Lung microvascular endothelial cell (primary cell): ENCODE measurements around the gene COL11A2. TPM values are rescaled to one million over a fixed set of nuclear protein-coding genes. Genes with fewer than 3 reads are reported as not detected.

ENCODE experiments used
- DNase-seq, 2 donors: peaks; one replicate each; pipeline versions ENCODE4 v3.0.0 to v3.0.0-alpha.2; 2010; ENCODE audit warnings: low read depth in 2 of 2
- total RNA-seq: library from RNA; depleted of rRNA; stranded (reverse); fragments of >200 nt; gene quantifications from 2 replicates; pipeline ENCODE4 v1.2.1, GENCODE V29; 2014

Gene COL11A2
- total RNA-seq, 1 donor from 2014 or later = 0.20 TPM

DNA sequence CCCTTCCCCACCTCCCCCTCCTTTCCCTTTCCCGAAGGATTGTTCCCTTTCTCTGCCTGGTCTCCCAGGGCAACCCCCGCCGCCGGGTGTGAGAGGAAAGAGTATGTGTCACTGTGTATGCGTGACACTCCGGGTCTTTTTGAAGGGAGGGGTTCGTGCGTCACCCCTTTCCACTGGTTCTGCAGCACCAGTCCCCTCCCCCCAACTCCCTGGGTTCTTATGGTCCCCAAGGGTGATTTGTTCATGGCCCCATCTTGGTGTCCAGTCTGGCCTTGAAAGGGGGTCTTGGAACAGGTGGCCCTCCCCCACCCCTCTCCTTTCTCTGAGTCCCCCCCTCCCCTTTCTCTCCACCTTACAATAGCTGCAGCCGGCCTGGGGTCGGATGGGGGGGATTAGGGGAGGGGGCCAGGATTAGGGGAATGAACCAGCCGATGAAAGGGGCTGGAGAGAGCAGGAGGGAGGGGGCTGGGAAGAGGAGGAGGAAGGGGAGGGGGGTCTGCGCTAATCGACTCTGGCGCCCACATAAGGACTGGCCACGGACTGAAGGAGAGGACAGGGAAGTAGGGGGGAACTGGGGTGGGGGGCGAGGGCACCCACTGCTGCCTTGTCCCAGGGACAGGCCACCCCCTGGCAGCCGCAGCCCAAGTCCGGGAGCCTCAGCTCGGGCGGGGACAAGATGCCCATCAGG is 14.7 kb upstream of the COL11A2 start:
- DNase-seq = peak; percentile 78 to 81

DNA sequence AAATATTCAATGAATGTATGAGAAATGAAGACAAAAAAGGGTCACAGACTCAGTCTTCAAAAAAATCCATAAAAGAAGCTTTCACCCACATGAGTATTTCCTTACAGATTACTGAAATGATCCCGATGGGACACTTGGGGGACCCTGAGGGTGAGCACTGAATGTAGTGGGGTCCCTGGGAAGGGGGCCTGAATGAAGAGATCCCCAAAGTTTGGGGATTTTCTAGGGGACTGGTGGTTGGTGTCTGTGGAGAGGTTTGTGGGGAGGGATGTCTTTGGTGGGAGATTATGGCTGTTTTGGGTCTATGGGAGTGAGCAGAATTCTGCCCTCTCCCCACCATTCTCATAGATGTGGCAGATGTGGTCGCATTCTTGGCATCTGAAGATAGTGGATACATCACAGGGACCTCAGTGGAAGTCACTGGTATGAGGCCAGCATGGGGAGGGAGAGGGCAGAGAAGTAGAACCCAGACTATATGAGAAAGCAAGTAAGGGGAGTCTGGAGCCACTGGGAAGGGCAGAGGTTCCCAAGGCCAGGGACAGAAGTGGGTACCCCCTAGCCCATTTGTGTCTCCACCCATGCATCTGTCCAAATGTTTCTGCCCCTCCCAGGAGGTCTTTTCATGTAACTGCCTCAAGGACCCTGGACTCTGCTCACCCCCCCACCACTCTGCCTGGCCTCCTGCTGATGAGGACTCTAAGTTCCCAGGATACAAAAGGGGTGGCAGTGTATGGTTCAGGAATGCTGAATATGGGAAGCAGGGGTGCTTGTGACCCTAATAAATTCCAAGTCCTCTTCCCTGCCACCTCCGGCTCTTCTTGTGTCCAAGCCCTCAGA is 14.0 kb upstream of the COL11A2 start:
- no peak for DNase-seq

DNA sequence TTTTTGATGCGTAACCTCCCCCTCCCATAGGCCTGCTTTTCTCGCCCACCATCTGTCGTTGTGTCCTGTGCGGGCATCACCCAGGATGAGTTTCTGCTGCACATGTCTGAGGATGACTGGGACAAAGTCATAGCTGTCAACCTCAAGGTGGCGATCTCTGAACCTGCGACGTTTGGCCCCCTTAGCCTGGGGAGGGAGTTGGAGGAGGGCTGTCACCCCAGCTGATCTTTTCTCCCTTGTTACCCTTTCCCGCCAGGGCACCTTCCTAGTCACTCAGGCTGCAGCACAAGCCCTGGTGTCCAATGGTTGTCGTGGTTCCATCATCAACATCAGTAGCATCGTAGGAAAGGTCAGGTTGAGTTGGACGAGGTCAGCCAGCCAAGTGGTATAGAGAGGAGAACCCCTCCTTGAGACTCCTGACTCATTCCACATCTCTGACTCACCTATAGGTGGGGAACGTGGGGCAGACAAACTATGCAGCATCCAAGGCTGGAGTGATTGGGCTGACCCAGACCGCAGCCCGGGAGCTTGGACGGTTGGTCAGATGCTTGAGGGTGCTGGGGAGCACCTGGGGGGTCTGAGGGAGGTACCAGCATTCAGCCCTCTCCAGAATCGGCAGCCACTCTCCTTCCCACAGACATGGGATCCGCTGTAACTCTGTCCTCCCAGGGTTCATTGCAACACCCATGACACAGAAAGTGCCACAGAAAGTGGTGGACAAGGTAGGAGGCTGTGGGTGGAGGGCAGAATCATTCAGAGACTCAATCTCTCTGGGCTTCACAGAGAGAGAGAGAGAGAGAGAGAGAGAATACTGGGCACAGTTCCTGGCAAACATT is 13.1 kb upstream of the COL11A2 start:
- no peak for DNase-seq

DNA sequence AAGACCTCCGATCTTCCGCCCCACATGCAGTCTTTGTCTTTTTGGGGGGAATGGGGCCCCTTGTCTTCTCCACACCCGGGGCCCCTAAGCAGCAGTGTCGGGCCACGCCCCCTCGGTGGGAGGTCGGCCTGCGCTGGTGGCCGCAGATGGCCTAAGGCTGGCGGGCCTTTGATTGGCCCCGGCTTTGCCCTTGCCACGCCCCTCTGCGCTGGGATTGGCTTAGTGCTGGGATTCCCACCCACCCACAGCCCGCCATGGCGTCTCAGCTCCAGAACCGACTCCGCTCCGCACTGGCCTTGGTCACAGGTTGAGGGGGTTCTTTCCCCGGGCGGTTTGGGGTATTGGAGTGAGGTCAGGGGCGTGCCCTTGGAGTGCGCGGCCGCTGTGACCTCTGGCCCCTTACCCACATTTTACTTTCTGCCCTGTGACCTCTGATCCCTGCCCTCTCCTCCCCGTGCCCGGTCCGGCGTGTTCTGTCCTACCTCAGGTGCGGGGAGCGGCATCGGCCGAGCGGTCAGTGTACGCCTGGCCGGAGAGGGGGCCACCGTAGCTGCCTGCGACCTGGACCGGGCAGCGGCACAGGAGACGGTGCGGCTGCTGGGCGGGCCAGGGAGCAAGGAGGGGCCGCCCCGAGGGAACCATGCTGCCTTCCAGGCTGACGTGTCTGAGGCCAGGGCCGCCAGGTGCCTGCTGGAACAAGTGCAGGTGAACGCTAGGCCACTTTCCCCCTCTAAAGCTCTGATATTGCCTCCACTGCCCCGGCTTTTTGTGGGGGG is 12.3 kb upstream of the COL11A2 start, which contains the start of gene HSD17B8:
Gene HSD17B8 (plus strand): TSS at position 241 of the 776 bp plus-strand sequence. CDS start 14 bp downstream, at position 255.
- peak; percentile 90 to 93 for DNase-seq

DNA sequence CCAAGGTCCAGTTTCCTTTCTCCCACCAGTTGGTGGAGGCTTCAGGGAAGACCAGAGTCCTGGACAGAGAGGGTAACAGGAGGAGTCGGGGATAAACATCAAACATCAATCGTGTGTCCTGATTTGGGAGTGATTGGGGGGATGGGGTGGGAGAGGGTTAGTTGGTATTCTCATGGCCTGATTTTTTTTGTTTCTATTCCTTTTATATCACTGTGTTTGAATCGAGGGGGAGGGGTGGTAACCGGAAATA is 11.8 kb upstream of the COL11A2 start:
- no peak for DNase-seq

DNA sequence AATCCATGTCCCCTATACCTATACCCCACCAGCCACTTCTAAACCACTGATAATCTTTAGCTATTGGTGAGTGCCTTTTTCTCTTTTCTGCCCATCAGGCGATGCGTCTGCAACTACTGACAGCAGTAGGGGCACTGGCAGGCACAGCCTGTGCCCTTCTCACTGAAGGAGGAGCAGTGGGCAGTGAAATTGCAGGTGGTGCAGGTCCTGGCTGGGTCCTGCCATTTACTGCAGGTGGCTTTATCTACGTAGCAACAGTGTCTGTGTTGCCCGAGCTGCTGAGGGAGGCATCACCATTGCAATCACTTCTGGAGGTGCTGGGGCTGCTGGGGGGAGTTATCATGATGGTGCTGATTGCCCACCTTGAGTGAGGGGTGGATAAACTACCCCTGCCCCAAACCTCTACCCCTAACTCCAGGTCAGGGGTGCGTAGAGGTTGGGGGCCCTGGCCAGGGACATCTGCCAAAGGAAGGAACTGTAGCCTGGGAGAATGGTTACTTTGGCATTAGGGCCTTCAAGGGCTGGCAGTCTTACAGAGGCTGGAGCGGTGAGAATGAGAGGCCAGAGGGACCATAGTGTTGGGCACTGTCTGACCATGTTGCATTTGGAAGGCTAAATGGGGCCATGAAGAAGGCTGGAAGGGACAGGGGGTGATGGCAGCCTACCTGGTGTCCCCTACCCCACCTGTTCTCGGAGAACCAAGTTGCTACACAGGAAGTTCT is 11.3 kb upstream of the COL11A2 start:
- no peak for DNase-seq

DNA sequence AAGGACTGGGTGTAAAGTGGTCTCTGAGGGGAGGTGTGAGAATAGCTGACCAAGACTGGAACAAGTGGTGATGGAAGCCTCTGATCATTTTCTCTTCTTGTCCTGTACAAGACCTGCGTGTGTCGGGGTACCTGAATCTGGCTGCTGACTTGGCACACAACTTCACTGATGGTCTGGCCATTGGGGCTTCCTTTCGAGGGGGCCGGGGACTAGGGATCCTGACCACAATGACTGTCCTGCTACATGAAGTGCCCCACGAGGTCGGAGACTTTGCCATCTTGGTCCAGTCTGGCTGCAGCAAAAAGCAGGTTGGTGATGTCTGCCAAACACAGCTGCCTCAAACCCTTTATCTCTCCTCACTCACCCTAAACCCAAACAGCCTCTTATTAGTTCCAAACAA is 10.5 kb upstream of the COL11A2 start:
- DNase-seq = no peak

DNA sequence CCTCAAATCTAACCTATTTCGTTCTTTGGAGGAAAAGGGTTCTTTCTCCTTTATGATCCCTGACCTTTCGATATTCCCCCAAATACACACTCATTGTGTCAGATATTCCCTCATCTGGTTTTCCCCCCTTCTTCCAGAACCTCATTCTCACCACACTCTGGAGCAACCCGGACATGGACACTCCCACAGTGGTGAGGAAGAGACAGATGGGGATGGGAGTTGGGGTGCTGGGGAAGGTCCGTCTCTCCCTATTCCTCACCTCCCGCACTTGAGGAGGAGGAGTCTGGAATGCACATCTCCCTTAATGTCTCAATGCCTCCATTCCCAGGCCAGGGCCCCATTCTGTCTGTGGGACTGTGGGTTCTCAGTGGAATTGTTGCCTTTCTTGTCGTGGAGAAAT is 9.7 kb upstream of the COL11A2 start:
- no peak for DNase-seq

DNA sequence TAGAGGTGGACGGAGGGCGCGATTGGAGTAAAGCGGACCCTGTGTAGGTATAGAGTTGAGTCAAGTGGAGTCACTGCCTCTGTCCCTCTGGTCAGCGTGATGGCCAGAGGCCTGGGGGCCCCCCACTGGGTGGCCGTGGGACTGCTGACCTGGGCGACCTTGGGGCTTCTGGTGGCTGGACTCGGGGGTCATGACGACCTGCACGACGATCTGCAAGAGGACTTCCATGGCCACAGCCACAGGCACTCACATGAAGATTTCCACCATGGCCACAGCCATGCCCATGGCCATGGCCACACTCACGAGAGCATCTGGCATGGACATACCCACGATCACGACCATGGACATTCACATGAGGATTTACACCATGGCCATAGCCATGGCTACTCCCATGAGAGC is 8.9 kb upstream of the COL11A2 start:
- no peak for DNase-seq

DNA sequence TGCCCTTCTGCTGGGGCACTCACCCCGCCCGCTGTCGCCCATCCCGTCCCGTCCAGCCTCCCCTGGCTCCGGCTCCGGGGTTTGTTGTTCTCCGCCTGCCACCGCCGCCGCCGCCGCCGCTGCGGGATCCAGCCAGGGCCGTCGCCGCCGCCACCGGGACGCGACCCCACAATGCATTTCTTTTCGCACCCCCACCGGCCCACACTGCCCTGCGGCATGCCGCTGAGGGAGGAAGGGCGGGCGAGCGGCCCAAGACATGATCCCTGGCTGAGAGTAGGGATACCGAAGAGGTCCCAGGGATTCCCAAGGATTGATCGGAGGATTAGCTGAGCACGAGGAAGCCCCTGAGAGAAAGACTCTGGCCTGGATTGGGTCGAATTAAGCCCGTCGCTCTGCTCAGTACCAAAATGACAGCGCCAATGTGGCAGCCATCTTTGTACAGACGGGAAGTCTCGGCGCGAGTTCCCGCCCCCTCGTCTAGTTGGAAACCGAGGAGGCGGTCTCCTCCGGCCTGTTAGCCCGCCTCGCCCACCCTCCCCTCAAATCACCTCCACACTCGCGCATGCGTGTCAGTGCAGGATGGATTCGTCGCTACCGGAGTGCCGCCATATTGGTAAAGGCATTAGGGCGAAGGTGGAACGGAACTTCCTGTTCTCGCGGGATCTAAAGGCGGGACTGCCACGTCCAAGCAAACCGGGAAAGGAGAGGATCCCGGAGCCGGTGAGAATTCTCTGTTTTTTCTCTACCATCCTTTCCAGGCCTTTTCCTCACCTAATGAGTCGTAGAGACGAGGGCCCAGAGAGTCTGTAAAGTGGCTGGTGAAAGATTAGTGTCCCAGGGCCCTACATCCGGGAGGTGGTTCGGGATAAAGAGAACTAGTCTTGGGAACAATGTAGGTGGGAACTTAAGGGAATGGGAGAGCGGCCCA is 8.2 kb upstream of the COL11A2 start, which contains the start of the genes RXRB and SLC39A7:
Gene RXRB (minus strand): TSS at position 447 of the 928 bp plus-strand sequence. CDS start 189 bp downstream, at position 258.
Gene SLC39A7 (plus strand): TSS at position 649 of the 928 bp plus-strand sequence. CDS start 379 bp downstream, outside the sequence.
- peak; percentile 99 to 100 for DNase-seq

DNA sequence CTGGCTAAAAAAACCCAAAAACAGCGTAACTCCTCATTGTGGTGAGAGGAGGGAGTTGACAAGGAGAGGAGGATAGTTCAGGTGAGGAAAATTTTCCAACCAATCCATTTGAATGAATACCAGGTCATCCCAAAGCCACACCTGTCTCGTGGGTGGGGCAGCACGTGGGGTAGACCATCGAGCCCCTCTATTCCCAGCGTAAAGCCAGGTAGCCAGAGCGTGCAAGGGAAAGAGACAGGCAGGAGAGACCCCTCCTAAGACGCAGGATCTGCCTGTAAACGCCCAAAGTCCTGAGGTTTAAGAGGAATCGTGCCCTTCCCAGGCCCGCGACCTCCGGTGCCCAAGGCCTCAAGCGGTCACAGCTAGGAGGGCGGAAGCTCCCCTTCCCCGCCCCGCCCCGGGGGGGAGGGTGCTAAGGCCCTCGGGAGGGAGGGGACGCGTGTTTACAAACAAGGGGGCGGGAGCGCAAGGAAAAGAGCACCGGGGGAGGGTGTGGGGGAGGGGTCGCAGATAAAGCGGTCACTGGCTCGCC is 7.5 kb upstream of the COL11A2 start:
- DNase-seq = peak in 1 of 2 donors; percentile 55

DNA sequence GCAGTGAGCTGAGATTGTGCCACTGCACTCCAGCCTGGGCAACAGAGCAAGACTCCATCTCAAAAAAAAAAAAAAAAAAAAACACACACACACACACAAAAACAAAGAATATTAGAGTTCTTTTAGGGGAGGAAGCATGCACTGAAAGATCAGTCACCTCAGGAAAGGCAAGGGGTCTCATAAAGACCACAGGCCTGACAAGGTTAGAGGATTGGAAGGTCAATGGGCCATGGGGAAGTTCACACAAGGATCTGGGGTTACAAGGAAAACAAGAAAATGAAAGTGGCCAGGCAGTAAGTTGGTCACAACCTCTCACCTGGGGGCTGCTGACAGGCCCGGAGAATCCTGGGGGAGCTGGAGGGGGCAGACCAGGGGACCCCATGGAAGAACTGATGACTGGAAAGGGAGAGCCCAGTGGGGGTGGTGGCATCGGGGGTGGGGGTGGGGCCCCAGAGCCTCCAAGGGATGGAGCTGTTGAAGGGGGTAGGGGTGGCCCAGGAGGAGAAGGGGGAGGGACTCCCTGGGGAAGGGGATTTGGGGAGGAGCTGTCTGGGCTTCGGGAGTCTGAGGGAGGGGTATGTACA is 6.7 kb upstream of the COL11A2 start:
- no peak for DNase-seq

DNA sequence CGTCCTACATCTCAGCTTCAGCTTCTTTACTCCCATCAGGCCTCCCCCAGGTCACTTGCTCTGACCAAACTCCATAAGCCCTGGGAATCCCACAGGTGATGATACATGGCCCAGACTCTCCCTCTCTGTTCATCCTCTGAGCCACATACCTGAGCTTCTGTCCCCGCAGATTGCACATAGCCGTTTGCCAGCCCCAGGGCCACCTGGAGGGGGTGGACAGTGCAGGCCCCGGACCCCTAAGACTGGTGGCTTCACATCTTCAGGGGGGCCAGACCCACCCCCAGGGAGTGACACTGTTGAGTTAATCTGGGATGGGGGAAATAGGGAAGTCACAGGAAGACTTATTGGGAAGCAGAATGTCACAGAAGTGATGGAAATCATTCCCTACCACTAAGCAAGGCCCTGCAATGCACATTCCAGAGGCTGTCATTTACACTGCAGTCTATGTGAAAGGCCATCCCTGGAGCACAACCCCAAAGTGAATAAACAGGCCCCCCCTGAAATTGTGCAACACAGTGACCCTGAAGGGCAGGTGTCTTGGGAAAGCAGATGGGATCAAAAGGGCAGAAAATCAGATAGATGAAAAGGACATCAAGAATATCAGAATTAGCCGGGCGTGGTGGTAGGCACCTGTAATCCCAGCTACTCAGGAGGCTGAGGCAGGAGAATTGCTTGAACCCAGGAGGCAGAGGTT is 6.0 kb upstream of the COL11A2 start:
- DNase-seq = no peak

DNA sequence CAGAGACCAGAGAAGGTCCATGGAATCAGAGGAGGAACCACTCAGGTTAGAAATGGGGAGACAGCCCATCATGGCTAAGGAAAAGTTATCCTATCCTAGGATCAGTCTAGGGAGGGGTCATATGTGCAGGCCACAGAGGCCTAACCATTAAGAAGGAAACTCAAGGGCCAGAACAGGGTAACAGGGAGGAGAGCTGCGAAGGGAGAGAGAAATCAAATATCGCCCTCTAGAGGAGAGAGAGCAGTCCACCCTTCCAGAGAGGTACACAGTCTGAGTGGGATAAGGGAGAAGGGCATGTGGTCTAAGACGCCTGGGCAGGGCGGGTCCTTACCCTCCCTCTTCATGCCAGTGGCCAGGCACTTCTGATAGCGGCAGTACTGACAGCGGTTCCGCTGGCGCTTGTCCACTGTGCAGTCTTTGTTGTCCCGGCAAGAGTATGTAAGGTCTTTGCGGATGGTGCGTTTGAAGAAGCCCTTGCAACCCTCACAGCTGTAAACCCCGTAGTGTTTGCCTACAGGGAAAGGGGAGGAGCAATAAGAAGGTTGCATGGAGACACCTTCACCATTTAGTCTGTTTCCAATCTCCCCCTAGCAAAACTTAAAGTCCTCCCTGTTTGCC is 5.3 kb upstream of the COL11A2 start:
- DNase-seq = peak; percentile 61 to 69

DNA sequence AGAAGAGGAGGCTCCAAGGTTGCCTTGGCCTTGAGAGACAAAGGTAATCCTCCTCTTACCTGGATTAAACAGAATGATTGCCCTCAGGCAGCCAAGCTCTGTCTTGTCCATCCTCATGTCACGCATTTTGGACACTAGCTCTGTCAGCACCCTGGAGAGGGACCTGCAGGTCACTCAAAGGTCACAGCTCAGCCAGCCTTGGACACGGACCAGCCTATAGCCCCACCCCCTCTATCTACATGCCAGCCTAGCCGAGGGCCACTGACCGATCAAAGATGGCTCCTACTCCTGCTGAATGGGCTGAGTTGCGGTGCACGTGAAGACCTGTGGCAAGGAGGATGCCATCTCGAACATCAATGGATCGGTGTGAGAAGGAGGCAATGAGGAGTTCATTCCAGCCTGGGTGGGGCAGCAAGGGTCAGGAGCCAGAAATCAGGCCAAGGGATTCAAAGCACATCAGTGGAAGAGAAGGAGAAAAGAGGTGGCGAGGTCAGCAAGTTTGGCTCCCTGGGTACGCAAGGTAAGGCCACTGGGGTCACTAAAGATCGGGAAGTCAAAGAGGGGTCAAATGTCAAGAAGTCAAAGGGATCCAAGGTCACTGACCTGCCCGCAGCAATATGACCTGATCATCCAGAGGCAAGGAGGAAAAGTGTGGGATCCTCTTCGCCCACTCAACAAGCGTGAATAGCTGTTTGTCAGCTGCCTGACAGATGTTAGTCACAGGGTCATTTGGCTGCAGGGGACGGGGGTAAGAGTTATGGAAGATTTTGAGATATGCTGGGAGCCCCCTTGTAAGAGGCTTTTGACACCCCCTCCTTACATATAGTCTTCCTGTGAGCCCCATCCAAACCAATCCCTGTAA is 3.3 kb upstream of the COL11A2 start:
- no peak for DNase-seq

DNA sequence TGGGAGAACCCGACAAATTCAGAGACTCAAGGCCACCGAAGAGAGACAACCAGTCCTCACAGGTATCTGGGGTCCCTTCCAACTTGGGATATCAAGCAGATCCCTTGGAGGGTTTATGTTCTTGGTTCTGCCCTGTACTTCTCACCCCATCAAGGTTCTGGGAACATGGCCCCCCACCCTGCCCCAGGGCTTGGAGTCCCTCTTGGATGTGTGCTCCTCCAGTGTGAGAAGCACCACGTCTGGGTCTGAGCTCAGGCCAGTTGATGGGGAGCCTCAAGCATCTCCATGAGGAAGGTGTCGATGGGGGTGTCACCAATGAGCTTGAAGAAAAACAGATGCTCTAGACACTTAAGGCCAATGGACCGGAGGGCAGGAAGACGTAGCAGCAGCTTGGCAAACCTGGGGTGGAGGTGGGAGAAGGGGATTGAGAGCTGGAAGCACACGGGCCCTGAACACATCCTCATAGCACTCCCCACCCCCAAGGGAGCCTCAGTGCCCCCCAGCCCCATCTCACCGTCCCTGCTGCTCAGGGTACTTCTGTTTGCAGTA is 2.2 kb upstream of the COL11A2 start:
- no peak for DNase-seq
